ENCODE data around the gene ANKRD36C. TPM values are rescaled to one million over a fixed set of nuclear protein-coding genes. Genes with fewer than 3 reads are reported as not detected.
"Not testable (repeated sequence)": the region's sequence is repeated elsewhere in the genome, so short reads cannot be mapped to it uniquely, and the experiment has no call there.

Gene ANKRD36C
- 8.7 to 12.6 TPM (median 11.7 TPM) in 3 replicates for total RNA-seq (2021)
- Bru-seq, nascent RNA: percentile 60 among the genes with signal in this experiment
- long read RNA-seq, experiment 1, partial matches to known transcripts: 0 of 3 reads
- long read RNA-seq, experiment 1, other reads (novel, unspliced or antisense): 3 of 3 reads
- long read RNA-seq, experiment 2, partial matches to known transcripts: 0 of 1 reads
- long read RNA-seq, experiment 2, other reads (novel, unspliced or antisense): 1 of 1 reads
- long read RNA-seq, experiment 3, partial matches to known transcripts: 1 of 2 reads
- long read RNA-seq, experiment 3, other reads (novel, unspliced or antisense): 1 of 2 reads

DNA sequence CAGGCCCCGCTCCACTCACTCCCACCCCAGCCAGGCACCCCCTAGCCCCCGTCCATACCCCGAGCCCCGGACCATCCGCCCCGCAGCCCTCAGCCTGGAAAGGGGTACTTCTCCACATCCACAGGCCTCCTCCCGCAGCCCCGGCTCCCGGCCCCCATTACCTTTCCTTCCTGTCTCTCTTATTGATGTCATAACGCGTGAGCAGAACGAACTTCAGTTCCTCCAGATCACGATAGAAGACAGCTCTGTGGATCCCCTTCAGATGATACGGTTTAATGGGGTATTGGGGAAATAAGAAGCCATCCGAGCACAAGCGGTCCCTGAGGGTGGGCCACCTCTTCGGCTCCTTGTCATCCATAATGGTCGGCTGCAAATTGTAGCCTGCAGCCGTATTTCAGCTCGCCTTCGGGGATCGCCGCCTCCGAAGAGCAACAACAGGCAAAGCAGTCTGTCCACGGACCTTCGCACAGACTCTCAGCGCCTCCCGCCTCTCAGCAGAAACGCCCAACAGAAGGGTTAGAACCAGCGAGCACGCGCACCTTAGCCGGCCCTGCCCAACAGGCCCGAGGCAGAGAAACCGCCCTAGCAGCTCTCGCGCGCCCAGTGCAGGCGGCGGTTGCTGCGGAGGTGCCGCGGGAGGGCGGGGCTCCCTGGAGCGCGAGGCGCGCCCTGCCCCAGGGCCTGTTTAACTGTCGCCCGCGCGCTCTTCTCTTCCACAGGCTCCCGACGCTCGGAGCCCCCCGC lies at the start of gene ANKRD36C:
Gene ANKRD36C (minus strand): TSS at position 474 of the 744 bp plus-strand sequence. CDS start 116 bp downstream, at position 358.
- H3K36me3 Mint-ChIP-seq: not testable (repeated sequence)

DNA sequence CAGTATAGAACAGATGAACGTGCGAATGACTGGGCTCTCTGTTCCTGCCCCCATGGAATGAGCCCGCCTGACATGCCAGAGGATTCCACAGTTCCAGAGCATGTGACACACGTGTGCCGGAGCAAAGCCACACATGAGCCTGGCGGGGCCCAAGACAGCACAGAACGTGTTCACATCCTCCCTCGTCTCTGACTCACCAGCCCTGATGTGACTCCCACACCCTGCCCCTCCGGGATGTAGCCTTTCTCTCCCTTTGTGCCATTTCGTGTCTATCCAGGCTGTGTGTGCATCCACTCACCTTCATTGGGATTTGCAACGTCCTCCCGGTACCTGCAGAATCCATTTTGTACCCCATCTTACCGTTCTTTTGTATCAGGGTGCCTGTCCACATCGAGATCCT lies 43.9 kb upstream of the ANKRD36C start:
- H3K36me3 Mint-ChIP-seq; CTCF ChIA-PET; H3K27ac Mint-ChIP-seq; DNase-seq (ENCODE audit: low spot score); H3K9me3 Mint-ChIP-seq; H3K4me1 Mint-ChIP-seq; H3K4me3 Mint-ChIP-seq; ATAC-seq; H3K27me3 Mint-ChIP-seq (ENCODE audit: low read depth); POLR2A ChIA-PET: not testable (repeated sequence)

More for the DNA sequence above, at the start of gene ANKRD36C:
- TF ChIP-seq, protein P1, sequence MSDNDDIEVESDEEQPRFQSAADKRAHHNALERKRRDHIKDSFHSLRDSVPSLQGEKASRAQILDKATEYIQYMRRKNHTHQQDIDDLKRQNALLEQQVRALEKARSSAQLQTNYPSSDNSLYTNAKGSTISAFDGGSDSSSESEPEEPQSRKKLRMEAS (CRISPR knock-in tag; IDR thresholded peaks at IDR 0.05): peak; percentile 50; the same call in 1 of the 2 replicates
- TF ChIP-seq, protein P2, sequence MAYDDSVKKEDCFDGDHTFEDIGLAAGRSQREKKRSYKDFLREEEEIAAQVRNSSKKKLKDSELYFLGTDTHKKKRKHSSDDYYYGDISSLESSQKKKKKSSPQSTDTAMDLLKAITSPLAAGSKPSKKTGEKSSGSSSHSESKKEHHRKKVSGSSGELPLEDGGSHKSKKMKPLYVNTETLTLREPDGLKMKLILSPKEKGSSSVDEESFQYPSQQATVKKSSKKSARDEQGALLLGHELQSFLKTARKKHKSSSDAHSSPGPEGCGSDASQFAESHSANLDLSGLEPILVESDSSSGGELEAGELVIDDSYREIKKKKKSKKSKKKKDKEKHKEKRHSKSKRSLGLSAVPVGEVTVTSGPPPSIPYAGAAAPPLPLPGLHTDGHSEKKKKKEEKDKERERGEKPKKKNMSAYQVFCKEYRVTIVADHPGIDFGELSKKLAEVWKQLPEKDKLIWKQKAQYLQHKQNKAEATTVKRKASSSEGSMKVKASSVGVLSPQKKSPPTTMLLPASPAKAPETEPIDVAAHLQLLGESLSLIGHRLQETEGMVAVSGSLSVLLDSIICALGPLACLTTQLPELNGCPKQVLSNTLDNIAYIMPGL (CRISPR knock-in tag; IDR thresholded peaks at IDR 0.05): 0 out of 2 replicates have a peak, but pooled peaks have one; percentile 16
- CTCF ChIA-PET: interaction anchor here (1.2 to 3.0 kb wide), 8 partner anchors 31 to 760 kb away, joined by 3 to 26 read pairs (median 10); partner anchors contain the start of genes ADRA2B, ASTL and FAHD2A
- H3K9me3 Mint-ChIP-seq, H3K4me1 Mint-ChIP-seq, POLR2A ChIA-PET: not testable (repeated sequence)
- Mint-ChIP-seq H3K4me3 (peak within 1 kb of the TSS; percentile 94), H3K27ac (peak within 1 kb of the TSS; percentile 32; the same call in 1 of the 2 replicates), H3K27me3 (ENCODE audit: low read depth) (peaks cover 22% of the 10 kb centered on the region)
- ATAC-seq (peak; percentile 75), DNase-seq (ENCODE audit: low spot score) (peak; percentile 21)

DNA sequence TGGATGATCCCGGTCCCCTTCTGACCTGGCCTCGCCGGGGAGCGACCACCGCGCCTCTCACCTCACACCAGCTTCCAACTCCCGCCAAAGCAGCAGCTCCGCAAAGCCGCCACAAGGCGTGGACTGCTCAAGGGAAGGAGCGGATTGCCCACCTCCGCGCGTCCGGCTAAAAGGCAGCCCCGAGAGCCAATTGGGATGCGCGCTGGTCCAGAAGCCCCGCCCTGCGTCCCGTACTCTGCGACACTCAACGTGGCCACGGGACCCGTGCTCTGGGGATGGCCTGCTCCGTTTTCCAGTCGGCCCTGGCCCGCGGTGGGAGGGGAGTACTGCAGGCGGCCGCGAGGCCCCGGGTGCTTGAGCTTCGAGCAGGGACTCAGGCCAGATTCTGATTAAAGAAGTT lies 43.2 kb upstream of the ANKRD36C start, which contains the start of gene GPAT2:
Gene GPAT2 (minus strand): TSS at position 125 of the 400 bp plus-strand sequence. CDS start 2,557 bp downstream, outside the sequence.
- ATAC-seq: peak; percentile 80
- POLR2A ChIA-PET, H3K4me1 Mint-ChIP-seq: not testable (repeated sequence)

DNA sequence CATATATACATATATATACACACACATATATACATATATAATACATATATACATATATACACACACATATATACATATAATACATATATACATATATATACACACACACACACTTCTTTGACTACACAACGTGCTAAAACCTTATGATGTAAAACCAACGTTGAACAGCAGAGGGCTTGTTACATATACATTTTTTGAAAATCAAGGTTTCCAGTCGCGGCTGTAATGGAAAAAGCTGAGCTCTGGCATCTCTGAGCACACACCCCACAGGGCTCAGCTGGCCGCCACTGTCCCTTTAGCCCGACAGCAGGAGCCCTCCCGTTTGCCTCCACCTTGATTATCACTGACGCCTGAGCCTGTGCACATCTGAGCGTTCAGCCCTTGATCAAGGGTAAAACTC lies 42.4 kb upstream of the ANKRD36C start:
- DNase-seq (ENCODE audit: low spot score); H3K27ac Mint-ChIP-seq; H3K4me3 Mint-ChIP-seq; H3K4me1 Mint-ChIP-seq; H3K9me3 Mint-ChIP-seq; ATAC-seq; CTCF ChIA-PET; H3K36me3 Mint-ChIP-seq; POLR2A ChIA-PET; H3K27me3 Mint-ChIP-seq (ENCODE audit: low read depth): not testable (repeated sequence)

More for the DNA sequence above, 43.2 kb upstream of the ANKRD36C start, which contains the start of gene GPAT2:
- H3K9me3 Mint-ChIP-seq; CTCF ChIA-PET; H3K4me3 Mint-ChIP-seq; H3K27me3 Mint-ChIP-seq (ENCODE audit: low read depth); H3K36me3 Mint-ChIP-seq; DNase-seq (ENCODE audit: low spot score); H3K27ac Mint-ChIP-seq: not testable (repeated sequence)

DNA sequence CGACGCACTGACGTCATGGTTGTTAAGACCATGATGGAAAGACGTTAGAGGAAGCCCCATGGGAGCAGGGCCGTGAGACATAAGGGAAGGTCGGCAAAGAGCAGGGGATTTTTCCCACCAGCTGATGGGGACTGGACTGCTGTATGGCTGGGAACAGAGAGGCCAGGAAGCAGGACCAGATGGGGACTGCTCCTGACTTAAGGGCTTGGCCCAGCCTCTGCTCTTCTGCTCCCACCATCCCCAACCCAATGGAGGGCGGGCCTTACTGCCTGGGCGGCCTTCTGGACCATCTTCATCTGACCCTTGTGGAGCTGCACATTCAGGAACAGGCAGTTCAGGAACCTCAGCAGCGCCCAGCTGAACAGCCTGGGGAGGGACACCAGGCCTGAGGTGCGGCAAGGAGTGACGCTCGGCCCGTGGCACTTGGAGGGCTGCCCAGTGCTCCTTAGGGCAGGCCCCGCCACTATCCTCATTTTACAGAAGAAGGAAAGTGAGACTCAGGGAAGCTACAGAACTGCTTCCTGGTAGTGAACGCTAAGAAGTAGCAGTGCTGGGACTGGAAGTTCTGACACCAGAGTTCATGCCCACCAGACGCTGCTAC lies 36.2 kb upstream of the ANKRD36C start:
- H3K4me1 Mint-ChIP-seq; H3K36me3 Mint-ChIP-seq; H3K27ac Mint-ChIP-seq; H3K4me3 Mint-ChIP-seq; DNase-seq (ENCODE audit: low spot score); POLR2A ChIA-PET; ATAC-seq; H3K9me3 Mint-ChIP-seq; H3K27me3 Mint-ChIP-seq (ENCODE audit: low read depth); CTCF ChIA-PET: not testable (repeated sequence)

DNA sequence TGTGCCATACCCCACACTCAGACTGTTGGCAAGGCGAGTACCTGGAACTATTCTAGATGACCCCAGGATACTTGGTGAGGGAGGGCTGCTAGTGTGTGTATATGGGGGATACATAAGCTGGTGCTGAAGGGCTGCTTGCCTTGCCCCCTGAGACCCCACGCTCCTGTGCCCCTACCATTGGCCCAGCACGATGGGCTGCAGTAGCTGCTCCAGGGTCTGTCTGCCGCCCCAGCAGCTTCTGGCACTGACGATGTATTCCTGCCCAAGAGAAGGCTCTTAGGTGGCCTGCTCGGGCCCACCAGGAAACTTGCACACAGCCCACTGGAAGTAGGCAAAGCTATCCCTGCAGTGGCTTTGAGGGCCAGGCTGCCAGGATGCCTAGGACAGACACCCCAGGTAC lies 34.1 kb upstream of the ANKRD36C start:
- H3K4me1 Mint-ChIP-seq; H3K9me3 Mint-ChIP-seq; H3K27ac Mint-ChIP-seq; ATAC-seq; DNase-seq (ENCODE audit: low spot score); H3K36me3 Mint-ChIP-seq; CTCF ChIA-PET; H3K27me3 Mint-ChIP-seq (ENCODE audit: low read depth); POLR2A ChIA-PET; H3K4me3 Mint-ChIP-seq: not testable (repeated sequence)

DNA sequence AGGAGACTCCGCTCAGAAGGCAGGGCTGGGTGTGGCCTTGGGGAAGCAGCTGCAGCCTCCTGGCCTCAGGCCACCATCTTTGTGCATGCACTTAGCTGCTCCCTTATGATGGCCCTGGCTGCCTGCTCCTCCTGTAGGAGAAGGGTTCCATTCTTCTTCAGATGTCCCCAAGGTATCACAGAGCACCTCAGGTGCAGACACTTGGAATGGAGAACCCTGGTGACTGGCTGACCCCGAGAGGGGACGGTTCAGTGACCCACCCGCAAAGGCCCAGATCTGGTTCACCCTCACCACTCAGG lies 33.5 kb upstream of the ANKRD36C start:
- CTCF ChIA-PET: interaction anchor here (1.4 to 1.7 kb wide), 3 partner anchors 92 to 158 kb away, joined by 3 to 9 read pairs (median 3); no protein-coding TSS in a partner anchor
- TF ChIP-seq, protein P3, sequence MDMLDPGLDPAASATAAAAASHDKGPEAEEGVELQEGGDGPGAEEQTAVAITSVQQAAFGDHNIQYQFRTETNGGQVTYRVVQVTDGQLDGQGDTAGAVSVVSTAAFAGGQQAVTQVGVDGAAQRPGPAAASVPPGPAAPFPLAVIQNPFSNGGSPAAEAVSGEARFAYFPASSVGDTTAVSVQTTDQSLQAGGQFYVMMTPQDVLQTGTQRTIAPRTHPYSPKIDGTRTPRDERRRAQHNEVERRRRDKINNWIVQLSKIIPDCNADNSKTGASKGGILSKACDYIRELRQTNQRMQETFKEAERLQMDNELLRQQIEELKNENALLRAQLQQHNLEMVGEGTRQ (CRISPR knock-in tag; IDR thresholded peaks at IDR 0.05): no peak
- TF ChIP-seq TCF7 (CRISPR knock-in tag; IDR thresholded peaks at IDR 0.05; ENCODE audit: low read depth): no peak
- no peak for TF ChIP-seq FOXK1 (CRISPR knock-in tag; IDR thresholded peaks at IDR 0.05)
- no peak for TF ChIP-seq GTF2I (CRISPR knock-in tag; conservative IDR thresholded peaks at IDR 0.05)
- TF ChIP-seq, protein P4, sequence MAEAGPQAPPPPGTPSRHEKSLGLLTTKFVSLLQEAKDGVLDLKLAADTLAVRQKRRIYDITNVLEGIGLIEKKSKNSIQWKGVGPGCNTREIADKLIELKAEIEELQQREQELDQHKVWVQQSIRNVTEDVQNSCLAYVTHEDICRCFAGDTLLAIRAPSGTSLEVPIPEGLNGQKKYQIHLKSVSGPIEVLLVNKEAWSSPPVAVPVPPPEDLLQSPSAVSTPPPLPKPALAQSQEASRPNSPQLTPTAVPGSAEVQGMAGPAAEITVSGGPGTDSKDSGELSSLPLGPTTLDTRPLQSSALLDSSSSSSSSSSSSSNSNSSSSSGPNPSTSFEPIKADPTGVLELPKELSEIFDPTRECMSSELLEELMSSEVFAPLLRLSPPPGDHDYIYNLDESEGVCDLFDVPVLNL (CRISPR knock-in tag; IDR thresholded peaks at IDR 0.05; ENCODE audit: borderline replicate concordance, low read depth): no peak
- no peak for TF ChIP-seq CREB1 (CRISPR knock-in tag; IDR thresholded peaks at IDR 0.05)
- TF ChIP-seq, protein P5, sequence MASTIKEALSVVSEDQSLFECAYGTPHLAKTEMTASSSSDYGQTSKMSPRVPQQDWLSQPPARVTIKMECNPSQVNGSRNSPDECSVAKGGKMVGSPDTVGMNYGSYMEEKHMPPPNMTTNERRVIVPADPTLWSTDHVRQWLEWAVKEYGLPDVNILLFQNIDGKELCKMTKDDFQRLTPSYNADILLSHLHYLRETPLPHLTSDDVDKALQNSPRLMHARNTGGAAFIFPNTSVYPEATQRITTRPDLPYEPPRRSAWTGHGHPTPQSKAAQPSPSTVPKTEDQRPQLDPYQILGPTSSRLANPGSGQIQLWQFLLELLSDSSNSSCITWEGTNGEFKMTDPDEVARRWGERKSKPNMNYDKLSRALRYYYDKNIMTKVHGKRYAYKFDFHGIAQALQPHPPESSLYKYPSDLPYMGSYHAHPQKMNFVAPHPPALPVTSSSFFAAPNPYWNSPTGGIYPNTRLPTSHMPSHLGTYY (CRISPR knock-in tag; IDR thresholded peaks at IDR 0.05): no peak

More for the DNA sequence above, 33.5 kb upstream of the ANKRD36C start:
- Mint-ChIP-seq H3K36me3 (no peaks in the 10 kb centered on the region), H3K4me3 (no peak overlapping the region), H3K27me3 (ENCODE audit: low read depth) (no peaks in the 10 kb centered on the region), H3K4me1 (0 out of 2 replicates have a peak, but pooled peaks cover 3% of the 10 kb centered on the region), H3K9me3 (no peaks in the 10 kb centered on the region), H3K27ac (no peak overlapping the region)
- POLR2A ChIA-PET: no interaction called here
- ATAC-seq: no peak
- no peak for DNase-seq (ENCODE audit: low spot score)

Data from WTC11 (cell line).